ENCODE results near the gene MEP1B. TPM values are rescaled to one million over a fixed set of nuclear protein-coding genes. Genes with fewer than 3 reads are reported as not detected.

The MEP1B gene
- total RNA-seq, 3 donors from 2014 or later (not counting 1 experiment from before 2014, with no cell fraction given) = not detected

GRCh38 chr18:32209685-32210445, 20.0 kb downstream of the MEP1B start:
- no peak for TF ChIP-seq CTCF (IDR thresholded peaks at IDR 0.05)
- no peak overlapping the region for H3K4me3 ChIP-seq (ENCODE audit: low read length)
- no peak overlapping the region for H3K4me3 Mint-ChIP-seq
- no peaks in the 10 kb centered on the region for H3K4me1 Mint-ChIP-seq
- intact Hi-C loops (cut with micrococcal nuclease) = no loop called here
- ATAC-seq = no peak
- H3K36me3 ChIP-seq (ENCODE audit: control insufficient read depth, insufficient read depth, low read length) = no peaks in the 10 kb centered on the region
- no peak for DNase-seq
- H3K27me3 Mint-ChIP-seq (ENCODE audit: low read depth in 2 of 2) = no peaks in the 10 kb centered on the region
- WGBS (ENCODE audit: insufficient coverage) = 83% methylated on average over 10 of the region's 10 CpGs
- no peaks in the 10 kb centered on the region for H3K4me1 ChIP-seq (ENCODE audit: control insufficient read depth, insufficient read depth, low read length)
- H3K9me3 ChIP-seq (ENCODE audit: control insufficient read depth, insufficient read depth, low read length) = no peaks in the 10 kb centered on the region
- H3K36me3 Mint-ChIP-seq = no peaks in the 10 kb centered on the region
- H3K27me3 ChIP-seq (ENCODE audit: control insufficient read depth, insufficient read depth, low read length) = no peaks in the 10 kb centered on the region
- H3K9me3 Mint-ChIP-seq = no peaks in the 10 kb centered on the region
- no peak overlapping the region for H3K27ac ChIP-seq (ENCODE audit: low read length)
- H3K27ac Mint-ChIP-seq = no peak overlapping the region

DNA sequence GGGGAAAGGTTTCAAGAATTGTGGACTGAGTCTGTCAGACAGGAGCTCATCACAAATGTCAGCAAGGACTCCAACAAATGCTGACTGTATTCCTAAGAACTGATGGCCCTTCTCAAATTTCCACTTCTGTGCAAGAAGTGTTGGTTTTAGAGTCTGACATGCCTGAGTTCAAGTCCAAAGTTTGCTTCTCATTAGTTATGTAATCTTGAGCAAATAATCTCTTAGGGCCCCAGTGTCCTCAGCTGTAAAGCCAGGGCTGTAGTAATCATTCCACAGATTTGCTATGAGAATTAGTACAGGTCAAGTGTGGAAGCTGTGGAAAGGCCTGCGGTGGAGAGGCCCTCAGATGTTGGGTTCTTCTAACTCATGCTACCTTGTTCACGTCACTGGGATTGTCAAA, 23.9 kb downstream of the MEP1B start:
- ATAC-seq = no peak
- Mint-ChIP-seq H3K36me3 (no peaks in the 10 kb centered on the region), H3K4me3 (no peak overlapping the region), H3K27ac (no peak overlapping the region), H3K9me3 (no peaks in the 10 kb centered on the region), H3K4me1 (no peaks in the 10 kb centered on the region), H3K27me3 (ENCODE audit: low read depth in 2 of 2) (no peaks in the 10 kb centered on the region)
- WGBS (ENCODE audit: insufficient coverage) = 85% methylated on average over 2 of the region's 2 CpGs
- Histone ChIP-seq H3K27me3 (ENCODE audit: control insufficient read depth, insufficient read depth, low read length) (no peaks in the 10 kb centered on the region), H3K4me3 (ENCODE audit: low read length) (no peak overlapping the region), H3K36me3 (ENCODE audit: control insufficient read depth, insufficient read depth, low read length) (no peaks in the 10 kb centered on the region), H3K9me3 (ENCODE audit: control insufficient read depth, insufficient read depth, low read length) (no peaks in the 10 kb centered on the region), H3K27ac (ENCODE audit: low read length) (no peak overlapping the region), H3K4me1 (ENCODE audit: control insufficient read depth, insufficient read depth, low read length) (no peaks in the 10 kb centered on the region)
- TF ChIP-seq CTCF (IDR thresholded peaks at IDR 0.05) = no peak
- DNase-seq = no peak
- intact Hi-C loops (cut with micrococcal nuclease) = no loop called here

DNA sequence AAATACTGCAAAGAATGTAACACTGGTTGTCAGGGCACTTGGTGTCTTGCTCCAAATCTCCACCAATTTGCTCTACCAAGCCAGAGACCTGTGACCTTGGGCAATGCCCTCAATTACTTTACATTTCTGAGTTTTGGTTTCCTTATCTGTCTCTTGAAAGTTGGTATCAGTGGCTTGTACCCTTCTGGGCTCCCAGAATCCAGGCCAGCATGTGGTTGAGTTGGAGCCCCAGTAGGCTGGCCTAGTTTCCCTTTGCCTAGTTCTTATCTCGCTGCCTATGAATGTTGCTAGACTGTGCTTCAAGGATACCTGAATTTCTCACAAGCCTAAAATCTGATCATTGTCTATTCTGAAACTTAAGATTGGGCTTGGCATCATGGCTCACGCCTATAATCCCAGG, 26.6 kb downstream of the MEP1B start:
- ATAC-seq (no peak), DNase-seq (no peak)
- no peak for TF ChIP-seq CTCF (IDR thresholded peaks at IDR 0.05)
- no peak overlapping the region for H3K27ac Mint-ChIP-seq
- no peaks in the 10 kb centered on the region for H3K4me1 ChIP-seq (ENCODE audit: control insufficient read depth, insufficient read depth, low read length)
- WGBS (ENCODE audit: insufficient coverage) = 79% methylated on average over 2 of the region's 2 CpGs
- no peaks in the 10 kb centered on the region for H3K27me3 ChIP-seq (ENCODE audit: control insufficient read depth, insufficient read depth, low read length)
- no peak overlapping the region for H3K4me3 Mint-ChIP-seq
- H3K4me1 Mint-ChIP-seq = no peaks in the 10 kb centered on the region
- H3K27ac ChIP-seq (ENCODE audit: low read length) = no peak overlapping the region
- intact Hi-C loops (cut with micrococcal nuclease) = no loop called here
- no peaks in the 10 kb centered on the region for H3K9me3 Mint-ChIP-seq
- H3K27me3 Mint-ChIP-seq (ENCODE audit: low read depth in 2 of 2) = peaks cover 0 to 2% of the 10 kb centered on the region in 2 donors
- H3K9me3 ChIP-seq (ENCODE audit: control insufficient read depth, insufficient read depth, low read length) = no peaks in the 10 kb centered on the region
- H3K36me3 Mint-ChIP-seq = no peaks in the 10 kb centered on the region
- H3K36me3 ChIP-seq (ENCODE audit: control insufficient read depth, insufficient read depth, low read length) = no peaks in the 10 kb centered on the region
- no peak overlapping the region for H3K4me3 ChIP-seq (ENCODE audit: low read length)

Measured in natural killer cell (primary cell).